ENCODE results near the gene MEGF10. TPM values are rescaled to one million over a fixed set of nuclear protein-coding genes. Genes with fewer than 3 reads are reported as not detected.
"Not testable (repeated sequence)": the region's sequence is repeated elsewhere in the genome, so short reads cannot be mapped to it uniquely, and the experiment has no call there.

The MEGF10 gene
- polyA plus RNA-seq, 1 donor from 2014 or later, result 0.05 TPM

DNA sequence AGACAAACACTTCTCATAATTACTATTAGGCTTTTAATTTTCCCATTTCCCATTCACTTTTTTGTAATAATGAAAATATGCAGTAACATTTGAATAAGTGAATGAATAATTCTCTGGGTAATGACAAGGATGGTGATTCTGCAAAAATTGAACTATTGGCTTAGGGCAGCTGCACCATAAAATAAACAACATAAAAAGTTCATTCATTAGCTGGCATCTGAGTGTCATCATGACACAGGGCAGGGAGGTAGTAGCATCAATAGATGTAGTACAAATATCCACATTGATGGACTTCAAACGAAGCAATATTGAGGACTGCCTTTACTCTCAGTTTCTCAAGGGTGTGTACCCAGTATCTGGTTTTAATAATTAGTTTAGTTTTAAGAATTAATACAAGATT, 4.9 kb downstream of the MEGF10 start:
- Histone ChIP-seq H3K79me2 (replicated peaks; ENCODE audit: insufficient read depth, low read length) (no peaks in the 10 kb centered on the region), H3K9ac (ENCODE audit: low read length) (no peak overlapping the region), H3K27ac (ENCODE audit: low read length) (no peak overlapping the region), H4K20me1 (ENCODE audit: insufficient read depth) (no peaks in the 10 kb centered on the region), H3K27me3 (ENCODE audit: insufficient read depth, low read depth, low read length) (peaks cover 23% of the 10 kb centered on the region), H3K9me3 (ENCODE audit: low read length) (no peaks in the 10 kb centered on the region), H3K4me3 (ENCODE audit: low read length) (no peak overlapping the region), H2AFZ (ENCODE audit: low read depth, low read length) (no peak overlapping the region), H3K9me2 (ENCODE audit: insufficient read depth, low read length) (no peaks in the 10 kb centered on the region), H3F3A (ENCODE audit: insufficient read depth, low read length, poor library complexity, severe bottlenecking) (no peaks in the 10 kb centered on the region), H3K4me2 (ENCODE audit: low read length) (no peak overlapping the region), H3K36me3 (ENCODE audit: insufficient read depth, low read length) (no peaks in the 10 kb centered on the region)
- no peak for TF ChIP-seq TAF1 (IDR thresholded peaks at IDR 0.05; ENCODE audit: low read depth)
- TF ChIP-seq SMC3 (conservative IDR thresholded peaks at IDR 0.05; ENCODE audit: poor library complexity), result no peak
- no peak for TF ChIP-seq MXI1 (conservative IDR thresholded peaks at IDR 0.05; ENCODE audit: poor library complexity, severe bottlenecking)
- TF ChIP-seq EZH2 (IDR thresholded peaks at IDR 0.05; ENCODE audit: borderline replicate concordance, insufficient read depth, low read length, poor library complexity, severe bottlenecking), result no peak
- TF ChIP-seq POLR2AphosphoS5 (IDR thresholded peaks at IDR 0.05), result no peak
- TF ChIP-seq, protein P1, sequence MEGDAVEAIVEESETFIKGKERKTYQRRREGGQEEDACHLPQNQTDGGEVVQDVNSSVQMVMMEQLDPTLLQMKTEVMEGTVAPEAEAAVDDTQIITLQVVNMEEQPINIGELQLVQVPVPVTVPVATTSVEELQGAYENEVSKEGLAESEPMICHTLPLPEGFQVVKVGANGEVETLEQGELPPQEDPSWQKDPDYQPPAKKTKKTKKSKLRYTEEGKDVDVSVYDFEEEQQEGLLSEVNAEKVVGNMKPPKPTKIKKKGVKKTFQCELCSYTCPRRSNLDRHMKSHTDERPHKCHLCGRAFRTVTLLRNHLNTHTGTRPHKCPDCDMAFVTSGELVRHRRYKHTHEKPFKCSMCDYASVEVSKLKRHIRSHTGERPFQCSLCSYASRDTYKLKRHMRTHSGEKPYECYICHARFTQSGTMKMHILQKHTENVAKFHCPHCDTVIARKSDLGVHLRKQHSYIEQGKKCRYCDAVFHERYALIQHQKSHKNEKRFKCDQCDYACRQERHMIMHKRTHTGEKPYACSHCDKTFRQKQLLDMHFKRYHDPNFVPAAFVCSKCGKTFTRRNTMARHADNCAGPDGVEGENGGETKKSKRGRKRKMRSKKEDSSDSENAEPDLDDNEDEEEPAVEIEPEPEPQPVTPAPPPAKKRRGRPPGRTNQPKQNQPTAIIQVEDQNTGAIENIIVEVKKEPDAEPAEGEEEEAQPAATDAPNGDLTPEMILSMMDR (IDR thresholded peaks at IDR 0.05; ENCODE audit: poor library complexity, severe bottlenecking), result no peak
- no peak for TF ChIP-seq RAD21 (conservative IDR thresholded peaks at IDR 0.05)
- no peak for TF ChIP-seq EP300 (conservative IDR thresholded peaks at IDR 0.05; ENCODE audit: poor library complexity, severe bottlenecking)
- TF ChIP-seq, protein P2, sequence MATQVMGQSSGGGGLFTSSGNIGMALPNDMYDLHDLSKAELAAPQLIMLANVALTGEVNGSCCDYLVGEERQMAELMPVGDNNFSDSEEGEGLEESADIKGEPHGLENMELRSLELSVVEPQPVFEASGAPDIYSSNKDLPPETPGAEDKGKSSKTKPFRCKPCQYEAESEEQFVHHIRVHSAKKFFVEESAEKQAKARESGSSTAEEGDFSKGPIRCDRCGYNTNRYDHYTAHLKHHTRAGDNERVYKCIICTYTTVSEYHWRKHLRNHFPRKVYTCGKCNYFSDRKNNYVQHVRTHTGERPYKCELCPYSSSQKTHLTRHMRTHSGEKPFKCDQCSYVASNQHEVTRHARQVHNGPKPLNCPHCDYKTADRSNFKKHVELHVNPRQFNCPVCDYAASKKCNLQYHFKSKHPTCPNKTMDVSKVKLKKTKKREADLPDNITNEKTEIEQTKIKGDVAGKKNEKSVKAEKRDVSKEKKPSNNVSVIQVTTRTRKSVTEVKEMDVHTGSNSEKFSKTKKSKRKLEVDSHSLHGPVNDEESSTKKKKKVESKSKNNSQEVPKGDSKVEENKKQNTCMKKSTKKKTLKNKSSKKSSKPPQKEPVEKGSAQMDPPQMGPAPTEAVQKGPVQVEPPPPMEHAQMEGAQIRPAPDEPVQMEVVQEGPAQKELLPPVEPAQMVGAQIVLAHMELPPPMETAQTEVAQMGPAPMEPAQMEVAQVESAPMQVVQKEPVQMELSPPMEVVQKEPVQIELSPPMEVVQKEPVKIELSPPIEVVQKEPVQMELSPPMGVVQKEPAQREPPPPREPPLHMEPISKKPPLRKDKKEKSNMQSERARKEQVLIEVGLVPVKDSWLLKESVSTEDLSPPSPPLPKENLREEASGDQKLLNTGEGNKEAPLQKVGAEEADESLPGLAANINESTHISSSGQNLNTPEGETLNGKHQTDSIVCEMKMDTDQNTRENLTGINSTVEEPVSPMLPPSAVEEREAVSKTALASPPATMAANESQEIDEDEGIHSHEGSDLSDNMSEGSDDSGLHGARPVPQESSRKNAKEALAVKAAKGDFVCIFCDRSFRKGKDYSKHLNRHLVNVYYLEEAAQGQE (IDR thresholded peaks at IDR 0.05; ENCODE audit: borderline replicate concordance), result no peak

DNA sequence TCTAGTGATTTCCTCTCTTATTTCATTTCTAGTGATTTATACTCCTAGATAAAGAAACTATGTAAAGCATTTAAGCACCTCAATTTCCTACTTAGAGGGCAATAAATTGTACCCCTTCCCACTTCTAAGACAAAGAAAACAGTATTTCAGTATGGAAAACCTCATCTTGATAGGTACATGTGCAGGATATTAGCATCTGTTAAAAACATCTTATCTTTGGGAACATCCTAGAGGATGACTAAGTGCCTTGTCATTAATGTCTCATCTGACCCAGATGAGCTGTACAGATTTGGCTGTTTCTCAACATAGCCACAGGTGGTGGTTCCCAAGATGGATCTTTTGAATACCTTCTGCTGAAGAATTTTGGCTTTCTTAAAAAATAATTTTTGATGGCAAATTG, 5.7 kb downstream of the MEGF10 start:
- H4K20me1 ChIP-seq (ENCODE audit: insufficient read depth), result no peaks in the 10 kb centered on the region
- H2AFZ ChIP-seq (ENCODE audit: low read depth, low read length), result no peak overlapping the region
- no peak overlapping the region for H3K4me3 ChIP-seq (ENCODE audit: low read length)
- TF ChIP-seq, protein P2 (IDR thresholded peaks at IDR 0.05; ENCODE audit: borderline replicate concordance), result no peak
- TF ChIP-seq, protein P1 (IDR thresholded peaks at IDR 0.05; ENCODE audit: poor library complexity, severe bottlenecking), result no peak
- TF ChIP-seq TAF1 (IDR thresholded peaks at IDR 0.05; ENCODE audit: low read depth), result no peak
- no peak for TF ChIP-seq SMC3 (conservative IDR thresholded peaks at IDR 0.05; ENCODE audit: poor library complexity)
- no peak for TF ChIP-seq RAD21 (conservative IDR thresholded peaks at IDR 0.05)
- no peak for TF ChIP-seq POLR2AphosphoS5 (IDR thresholded peaks at IDR 0.05)
- TF ChIP-seq EP300 (conservative IDR thresholded peaks at IDR 0.05; ENCODE audit: poor library complexity, severe bottlenecking), result no peak
- TF ChIP-seq EZH2 (IDR thresholded peaks at IDR 0.05; ENCODE audit: borderline replicate concordance, insufficient read depth, low read length, poor library complexity, severe bottlenecking), result no peak
- no peak for TF ChIP-seq MXI1 (conservative IDR thresholded peaks at IDR 0.05; ENCODE audit: poor library complexity, severe bottlenecking)
- H3K27me3 ChIP-seq (ENCODE audit: insufficient read depth, low read depth, low read length), result peaks cover 14% of the 10 kb centered on the region
- no peak overlapping the region for H3K9ac ChIP-seq (ENCODE audit: low read length)
- H3K4me2 ChIP-seq (ENCODE audit: low read length), result no peak overlapping the region
- H3K27ac ChIP-seq (ENCODE audit: low read length), result no peak overlapping the region
- H3F3A ChIP-seq (ENCODE audit: insufficient read depth, low read length, poor library complexity, severe bottlenecking), result no peaks in the 10 kb centered on the region
- no peaks in the 10 kb centered on the region for H3K79me2 ChIP-seq (replicated peaks; ENCODE audit: insufficient read depth, low read length)
- no peaks in the 10 kb centered on the region for H3K36me3 ChIP-seq (ENCODE audit: insufficient read depth, low read length)
- no peaks in the 10 kb centered on the region for H3K9me2 ChIP-seq (ENCODE audit: insufficient read depth, low read length)
- H3K9me3 ChIP-seq (ENCODE audit: low read length), result no peaks in the 10 kb centered on the region

DNA sequence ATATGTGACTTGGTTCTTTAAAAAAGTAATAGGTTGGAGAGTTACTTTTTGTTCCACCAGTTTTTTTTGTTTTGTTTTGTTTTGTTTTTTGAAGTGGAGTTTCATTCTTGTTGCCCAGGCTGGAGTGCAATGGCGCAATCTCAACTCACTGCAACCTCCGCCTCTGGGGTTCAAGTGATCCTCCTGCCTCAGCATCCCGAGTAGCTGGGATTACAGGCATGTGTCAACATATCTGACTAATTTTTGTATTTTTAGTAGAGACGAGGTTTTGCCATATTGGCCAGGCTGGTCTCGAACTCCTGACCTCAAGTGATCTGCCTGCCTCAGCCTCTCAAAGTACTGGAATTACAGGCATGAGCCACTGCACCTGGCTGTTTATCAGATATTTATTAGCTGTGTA, 6.3 kb downstream of the MEGF10 start:
- H2AFZ ChIP-seq (ENCODE audit: low read depth, low read length); H3K27me3 ChIP-seq (ENCODE audit: insufficient read depth, low read depth, low read length); H3K27ac ChIP-seq (ENCODE audit: low read length); H3K9me3 ChIP-seq (ENCODE audit: low read length); H3K9ac ChIP-seq (ENCODE audit: low read length); H3K36me3 ChIP-seq (ENCODE audit: insufficient read depth, low read length); H3K79me2 ChIP-seq (replicated peaks; ENCODE audit: insufficient read depth, low read length); H3K4me2 ChIP-seq (ENCODE audit: low read length); H3K4me3 ChIP-seq (ENCODE audit: low read length); H4K20me1 ChIP-seq (ENCODE audit: insufficient read depth); H3F3A ChIP-seq (ENCODE audit: insufficient read depth, low read length, poor library complexity, severe bottlenecking); H3K9me2 ChIP-seq (ENCODE audit: insufficient read depth, low read length): not testable (repeated sequence)

All from neural cell (in vitro differentiated cells).